Left ventricle myocardium superior (tissue), 1 donor: ENCODE measurements around the gene KLF4. TPM values are rescaled to one million over a fixed set of nuclear protein-coding genes. Genes with fewer than 3 reads are reported as not detected.
A peak's percentile ranks its signal among the peaks of the same experiment; 100 is the strongest.

Experiments used
- ATAC-seq: fragments of 200-7000 bp; cut with Tn5 transposase; one replicate; pipeline ENCODE4 v1.9.1; 2020; ENCODE audit warnings: mild to moderate bottlenecking, moderate library complexity
- DNase-seq: peaks from one replicate; pipeline ENCODE4 v3.0.0-alpha.2; 2020
- intact Hi-C: fragments of 100-400 bp; cut with micrococcal nuclease; formaldehyde crosslinking; loops from one replicate; pipeline ENCODE4 v1.11.0; 2022
- total RNA-seq: library from RNA; stranded (reverse); fragmentation: NEBNext Ultra II Directional; extraction: Animal tissue kit (Norgen Biotek cat#: 25700); gene quantifications from one replicate; pipeline ENCODE4 v1.2.1, GENCODE V29; 2021
- donor health status: DM: no; HTN: yes; CAD: no; lungs with severe emphysema.

The KLF4 gene
- total RNA-seq, 1 donor from 2014 or later, result 30.5 TPM

DNA sequence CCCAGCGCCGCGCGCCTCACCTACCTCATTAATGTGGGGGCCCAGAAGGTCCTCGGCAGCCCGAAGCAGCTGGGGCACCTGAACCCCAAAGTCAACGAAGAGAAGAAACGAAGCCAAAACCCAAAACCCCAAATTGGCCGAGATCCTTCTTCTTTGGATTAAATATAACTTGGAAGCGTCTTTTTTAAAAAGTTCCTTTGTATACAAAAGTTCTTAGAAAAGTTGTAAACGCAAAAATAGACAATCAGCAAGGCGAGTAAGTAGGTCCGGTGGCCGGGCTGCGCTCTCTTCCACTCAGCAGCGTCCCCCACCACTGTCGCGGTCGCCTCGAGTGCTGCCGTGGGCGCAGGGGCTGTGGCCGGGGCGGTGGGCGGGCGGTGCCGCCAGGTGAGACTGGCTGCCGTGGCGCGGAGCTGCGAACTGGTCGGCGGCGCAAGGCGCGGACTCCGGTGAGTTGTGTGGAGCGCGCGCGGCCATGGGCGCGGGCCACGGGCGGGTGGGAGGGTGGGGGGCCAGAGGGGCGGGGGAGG is 360 bp downstream of the KLF4 start:
- DNase-seq, result no peak
- intact Hi-C loops, result loop anchor here (5.0 kb wide), 1 partner anchor 1268 kb away; no protein-coding TSS in a partner anchor
- ATAC-seq, result no peak

DNA sequence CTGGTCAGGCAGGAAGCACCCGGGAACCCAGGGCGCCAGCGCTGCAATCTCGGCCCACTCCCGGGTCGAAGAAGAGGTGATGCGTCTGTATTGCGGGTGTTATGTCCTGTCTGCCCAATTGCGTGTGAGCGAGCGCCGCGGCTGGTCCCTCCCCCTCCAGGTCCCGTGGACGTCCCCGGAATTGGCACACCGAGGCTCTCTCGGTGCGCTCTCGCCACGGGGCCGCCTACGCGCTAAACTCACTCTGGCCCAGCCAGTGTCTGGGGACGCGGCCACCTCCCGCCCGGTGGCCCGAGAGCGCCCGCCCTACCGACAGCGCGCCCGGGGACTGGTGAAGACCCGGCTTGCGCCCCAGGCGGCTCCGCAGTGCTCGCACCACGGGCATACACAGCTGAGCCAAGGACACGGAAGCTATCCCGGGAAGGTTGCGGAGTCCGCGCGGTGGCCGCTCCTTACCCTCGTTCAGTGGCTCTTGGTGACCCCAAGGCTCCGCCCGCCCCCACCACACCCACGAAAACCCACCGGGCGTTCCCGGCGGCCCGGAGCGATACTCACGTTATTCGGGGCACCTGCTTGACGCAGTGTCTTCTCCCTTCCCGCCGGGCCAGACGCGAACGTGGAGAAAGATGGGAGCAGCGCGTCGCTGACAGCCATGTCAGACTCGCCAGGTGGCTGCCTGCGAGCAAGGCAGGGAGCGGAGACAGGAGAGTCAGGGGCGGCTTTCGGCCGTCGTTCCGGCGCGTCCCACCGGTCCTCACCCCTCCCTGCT is 1.0 kb downstream of the KLF4 start:
- intact Hi-C loops, result loop anchor here (5.0 kb wide), 1 partner anchor 1269 kb away; no protein-coding TSS in a partner anchor
- DNase-seq (peak; percentile 79), ATAC-seq (peak; percentile 36)

GRCh38 chr9:107487521-107488374 is 1.8 kb downstream of the KLF4 start:
- peak; percentile 4 for ATAC-seq
- peak; percentile 73 for DNase-seq
- intact Hi-C loops, result loop anchor here (5.0 kb wide), 1 partner anchor 1270 kb away; no protein-coding TSS in a partner anchor

GRCh38 chr9:107486674-107487520 is 2.7 kb downstream of the KLF4 start:
- DNase-seq, result no peak
- intact Hi-C loops, result loop anchor here (5.0 kb wide), 1 partner anchor 1270 kb away; no protein-coding TSS in a partner anchor
- no peak for ATAC-seq

- intact Hi-C loops, result loop anchor here (5.0 kb wide), 1 partner anchor 1272 kb away; no protein-coding TSS in a partner anchor
- ATAC-seq (no peak), DNase-seq (no peak)
Measured at GRCh38 chr9:107485458-107486043, 4.0 kb downstream of the KLF4 start.

DNA sequence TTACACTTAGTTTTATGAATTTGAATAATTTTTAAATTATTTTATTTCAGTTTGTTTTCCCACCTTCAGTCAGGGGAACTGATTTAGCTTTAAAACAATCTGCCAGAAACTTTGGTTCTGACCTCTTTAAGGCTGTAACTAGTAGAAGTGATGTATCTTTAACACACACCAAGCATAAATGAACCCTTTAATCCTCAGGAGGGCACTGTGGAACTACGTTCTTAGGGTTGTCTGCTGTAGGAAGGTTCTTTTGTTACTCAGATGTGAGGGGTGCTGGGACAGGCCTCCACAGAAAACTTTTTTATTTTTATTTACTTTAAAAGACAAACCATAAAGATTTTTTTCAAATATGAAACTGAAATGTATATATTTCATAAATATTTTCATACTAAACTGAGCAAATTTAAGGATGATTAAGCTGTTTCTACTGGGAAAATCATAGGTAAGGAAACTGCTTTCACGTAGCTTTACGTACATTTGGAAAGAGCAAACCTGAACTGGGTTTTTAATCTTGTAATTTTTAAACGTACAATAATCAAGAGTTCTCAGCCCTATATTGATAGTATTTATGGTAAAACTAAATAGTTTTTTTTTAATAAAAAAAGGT is 5.3 kb downstream of the KLF4 start:
- ATAC-seq (peak; percentile 50), DNase-seq (no peak)

DNA sequence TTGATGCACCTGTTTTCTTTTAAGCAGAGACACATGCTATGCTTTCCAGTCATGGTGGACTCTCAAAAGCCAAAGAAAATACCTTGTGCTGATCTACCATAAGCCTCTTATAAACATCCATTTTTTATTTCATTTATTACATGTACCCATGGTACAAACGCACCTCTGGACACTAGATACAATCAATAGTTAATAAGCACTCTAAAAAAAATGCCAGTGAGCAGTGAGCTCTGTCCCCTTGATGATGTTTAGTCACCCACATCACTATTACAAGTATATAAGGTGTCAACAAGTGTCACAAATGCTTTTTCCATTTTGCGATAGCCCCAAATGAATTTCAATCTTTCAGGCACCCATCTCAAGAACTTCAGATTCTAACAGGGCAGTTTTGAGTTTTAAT is 5.9 kb downstream of the KLF4 start:
- intact Hi-C loops, result loop anchor here (5.0 kb wide), 1 partner anchor 1084 kb away; no protein-coding TSS in a partner anchor
- ATAC-seq, result no peak
- no peak for DNase-seq

More for the DNA sequence above, 5.3 kb downstream of the KLF4 start:
- intact Hi-C loops, result loop anchor here (5.0 kb wide), 1 partner anchor 1083 kb away; no protein-coding TSS in a partner anchor

- intact Hi-C loops, result loop anchor here (5.0 kb wide), 1 partner anchor 1086 kb away; no protein-coding TSS in a partner anchor
- ATAC-seq (no peak), DNase-seq (no peak)
Measured at GRCh38 chr9:107481035-107481434, 8.5 kb downstream of the KLF4 start.

- intact Hi-C loops, result loop anchor here (5.0 kb wide), 1 partner anchor 1087 kb away; no protein-coding TSS in a partner anchor
- ATAC-seq, result peak; percentile 64
- peak; percentile 66 for DNase-seq
Measured at GRCh38 chr9:107480386-107480789, 9.2 kb downstream of the KLF4 start.

DNA sequence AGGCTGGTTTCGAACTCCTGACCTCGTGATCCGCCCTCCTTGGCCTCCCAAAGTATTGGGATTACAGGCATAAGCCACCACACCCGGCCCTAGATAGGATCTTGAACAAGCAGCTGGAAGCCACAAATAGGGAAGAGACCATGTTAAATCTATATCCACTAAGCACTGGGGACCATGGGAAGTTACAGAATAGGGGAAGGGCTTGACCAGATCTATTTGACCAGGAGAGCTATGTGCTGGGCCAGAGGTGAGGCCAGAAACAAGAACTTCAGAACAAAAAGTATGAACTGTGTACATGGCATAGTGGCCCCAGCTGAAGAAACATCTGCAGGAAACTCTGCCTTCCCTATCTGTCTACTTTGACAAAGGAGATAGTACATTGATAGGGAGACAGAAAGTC is 10.8 kb downstream of the KLF4 start:
- intact Hi-C loops, result no loop called here
- ATAC-seq (no peak), DNase-seq (no peak)

- no peak for DNase-seq
- no peak for ATAC-seq
Measured at GRCh38 chr9:107474124-107474523, 15.4 kb downstream of the KLF4 start.

GRCh38 chr9:107472581-107473340 is 16.8 kb downstream of the KLF4 start:
- ATAC-seq (no peak), DNase-seq (no peak)
- intact Hi-C loops, result no loop called here

More at GRCh38 chr9:107474124-107474523, 15.4 kb downstream of the KLF4 start:
- intact Hi-C loops, result no loop called here

- intact Hi-C loops, result no loop called here
- no peak for DNase-seq
- no peak for ATAC-seq
Measured at GRCh38 chr9:107471552-107471951, 18.0 kb downstream of the KLF4 start.

DNA sequence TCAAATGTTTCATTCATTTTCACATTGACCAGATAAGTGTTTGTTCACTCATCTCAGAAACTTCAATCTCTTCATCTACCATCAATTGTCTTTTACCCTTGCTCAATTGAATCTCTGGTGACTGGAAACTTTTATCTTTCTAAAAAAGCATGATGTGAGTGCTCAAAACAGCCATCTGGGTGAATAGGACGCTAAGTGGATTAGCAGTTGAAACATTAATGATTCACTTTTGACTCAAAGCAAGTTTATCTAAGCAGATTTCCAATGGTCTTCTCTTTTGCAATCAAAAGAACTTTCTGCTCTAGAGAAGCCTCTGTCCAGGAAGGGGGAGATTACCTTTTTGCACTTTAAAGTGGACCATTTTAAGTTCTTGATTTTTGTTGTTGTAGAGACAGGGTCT is 22.2 kb downstream of the KLF4 start:
- DNase-seq (no peak), ATAC-seq (no peak)
- intact Hi-C loops, result loop anchor here (10.0 kb wide), 1 partner anchor 1097 kb away; no protein-coding TSS in a partner anchor

GRCh38 chr9:107466826-107467225 is 22.7 kb downstream of the KLF4 start:
- ATAC-seq (no peak), DNase-seq (no peak)
- intact Hi-C loops, result loop anchor here (10.0 kb wide), 1 partner anchor 1098 kb away; no protein-coding TSS in a partner anchor

DNA sequence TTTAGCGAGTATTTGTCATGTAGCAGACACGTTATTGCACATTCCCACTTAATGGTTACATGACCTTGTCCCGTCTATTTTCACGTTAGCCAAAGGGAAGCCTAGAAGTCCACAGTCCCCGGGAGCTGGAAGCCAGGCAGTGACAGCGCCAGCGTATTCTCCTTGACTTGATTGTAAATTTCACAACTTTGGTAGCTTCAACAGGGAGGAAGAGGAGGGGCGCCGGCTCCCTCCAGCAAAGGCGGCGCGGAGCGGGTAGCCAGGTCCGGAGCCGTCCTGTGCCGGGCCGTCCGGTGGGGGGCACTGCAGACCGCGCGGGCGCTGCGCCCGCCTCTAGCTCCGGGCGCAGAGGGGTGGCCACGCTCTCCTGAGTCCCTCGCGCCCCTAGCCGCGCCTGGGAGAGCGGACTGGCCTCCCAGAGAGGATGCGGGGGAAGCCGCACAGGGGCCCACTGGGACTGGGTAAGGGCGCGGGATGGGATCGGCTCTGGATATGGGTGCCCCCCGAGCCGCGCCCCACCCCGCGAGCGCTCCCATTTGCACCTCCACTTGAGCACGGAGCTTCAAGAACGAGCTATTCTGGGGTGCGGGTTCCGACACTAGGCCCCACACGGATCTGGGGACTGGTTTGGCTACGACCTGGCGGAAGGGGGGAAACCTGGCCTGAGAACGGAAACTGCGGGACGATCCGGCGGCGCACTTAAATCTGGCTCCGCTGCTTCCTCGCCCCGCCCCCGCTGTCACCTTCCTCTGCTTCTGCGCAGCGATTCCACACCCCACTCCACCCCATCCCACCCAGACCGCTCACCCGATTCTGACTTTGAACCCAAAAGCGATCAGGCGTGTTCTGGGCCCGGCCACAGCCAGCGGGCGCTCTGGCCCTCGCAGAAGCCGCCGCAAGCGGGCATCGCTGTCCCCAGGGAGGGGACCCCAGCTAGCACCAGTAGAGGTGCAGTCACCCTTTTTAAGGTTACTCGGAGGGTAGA is 23.8 kb downstream of the KLF4 start:
- ATAC-seq, result peak; percentile 100
- intact Hi-C loops, result loop anchor here (10.0 kb wide), 1 partner anchor 1099 kb away; no protein-coding TSS in a partner anchor
- peak; percentile 84 for DNase-seq
